Stimulated activated CD8-positive, alpha-beta memory T cell treated with anti-CD3 and anti-CD28 coated beads, Interleukin-15, amount 100 ng/mL, for 1 hour (primary cell): ENCODE data around the gene BCL2A1.
"Not testable (repeated sequence)": the region's sequence is repeated elsewhere in the genome, so short reads cannot be mapped to it uniquely, and the experiment has no call there.

Experiments
- DNase-seq: peaks from one replicate; pipeline ENCODE4 v3.0.0-alpha.2; 2020; ENCODE audit warnings: low read depth

Gene BCL2A1

GRCh38 chr15:79922512-79923078, 48.4 kb downstream of the BCL2A1 start:
- no peak for DNase-seq

DNA sequence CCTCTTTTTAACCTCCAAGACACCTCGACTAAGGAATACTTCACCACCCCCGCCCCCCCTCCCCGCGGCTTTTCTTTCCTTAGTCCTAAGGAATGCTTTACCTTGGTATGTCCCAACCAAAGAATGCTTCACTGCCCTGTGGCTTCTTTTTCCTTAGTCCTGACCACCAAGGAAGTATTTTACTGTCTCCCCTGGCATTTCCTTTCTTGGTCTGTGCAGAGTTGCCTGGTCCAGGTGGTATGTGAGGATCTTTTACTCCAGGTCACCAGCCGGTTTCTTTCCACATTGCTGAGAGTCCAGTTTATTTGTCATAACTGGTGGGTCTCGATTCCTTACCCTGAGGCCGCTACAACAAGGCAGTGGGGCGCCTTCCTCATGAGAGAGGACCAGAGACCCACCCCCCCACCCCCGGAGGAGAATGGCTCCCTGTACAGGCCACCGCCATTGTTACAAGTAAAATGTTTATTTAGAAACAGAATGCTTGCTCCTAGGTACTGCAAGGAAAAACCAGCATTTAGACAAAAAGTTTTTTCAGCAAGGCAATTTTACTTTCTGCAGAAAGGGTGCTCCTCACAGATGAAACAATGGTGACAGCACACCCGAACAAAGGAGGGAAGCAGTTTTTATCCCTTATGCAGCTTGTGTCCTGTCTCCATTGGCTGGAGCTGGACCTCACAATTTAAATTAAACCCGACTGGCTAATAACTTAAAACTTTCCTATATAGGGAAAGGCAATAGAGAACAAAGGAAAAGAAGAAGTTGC, 51.1 kb downstream of the BCL2A1 start:
- no peak for DNase-seq

- no peak for DNase-seq
Measured at GRCh38 chr15:79919090-79919748, 51.8 kb downstream of the BCL2A1 start.

DNA sequence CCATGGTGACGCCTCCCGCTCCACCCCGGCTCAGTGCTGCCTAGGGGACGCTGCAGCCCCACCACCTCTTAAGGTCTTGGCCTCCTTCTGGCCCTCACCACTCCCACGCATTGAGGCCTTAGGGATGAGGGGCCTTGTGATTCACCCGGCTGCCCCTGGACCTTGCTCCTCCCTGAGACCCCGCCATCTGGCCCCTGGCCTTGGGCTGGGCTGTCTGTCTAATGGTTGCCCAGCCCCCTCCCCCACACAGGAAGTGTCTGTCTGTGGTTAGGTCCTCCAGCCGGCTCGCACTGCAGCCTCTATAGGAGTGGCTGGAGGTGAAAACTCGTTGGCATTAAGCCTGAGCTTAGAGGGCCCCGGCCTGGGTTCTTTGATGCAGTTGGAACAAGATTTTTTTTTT, 52.7 kb downstream of the BCL2A1 start:
- no peak for DNase-seq

DNA sequence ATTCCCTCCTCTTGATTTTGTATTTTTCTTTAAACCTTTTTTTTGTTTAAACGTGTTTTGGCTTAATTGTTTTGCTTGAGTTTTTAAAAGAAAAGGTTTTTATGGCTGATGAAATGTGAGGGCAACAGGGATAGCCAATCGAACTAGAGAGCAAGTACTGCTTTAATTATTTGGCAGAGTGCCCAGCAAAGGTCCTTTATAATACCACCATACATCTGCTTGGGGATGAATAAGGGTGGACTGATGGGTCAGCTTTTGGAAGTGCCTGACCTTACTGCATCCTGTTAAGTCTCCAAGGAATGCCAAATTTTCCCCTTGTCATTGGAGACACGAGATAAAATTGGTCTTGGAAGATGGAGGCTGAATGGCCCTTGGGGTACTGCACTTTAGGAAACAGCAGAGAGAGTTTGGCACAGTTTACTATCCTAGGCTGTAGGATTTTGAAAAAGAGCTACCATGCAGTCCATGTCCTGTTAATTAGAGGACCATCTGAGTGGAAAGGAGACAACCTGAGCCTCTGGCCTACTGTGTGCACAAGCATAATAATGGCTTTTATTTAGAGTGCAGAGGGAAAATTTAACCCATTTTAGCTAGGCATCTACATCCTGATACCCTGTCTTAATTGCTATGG, 54.4 kb downstream of the BCL2A1 start:
- DNase-seq, result no peak

DNA sequence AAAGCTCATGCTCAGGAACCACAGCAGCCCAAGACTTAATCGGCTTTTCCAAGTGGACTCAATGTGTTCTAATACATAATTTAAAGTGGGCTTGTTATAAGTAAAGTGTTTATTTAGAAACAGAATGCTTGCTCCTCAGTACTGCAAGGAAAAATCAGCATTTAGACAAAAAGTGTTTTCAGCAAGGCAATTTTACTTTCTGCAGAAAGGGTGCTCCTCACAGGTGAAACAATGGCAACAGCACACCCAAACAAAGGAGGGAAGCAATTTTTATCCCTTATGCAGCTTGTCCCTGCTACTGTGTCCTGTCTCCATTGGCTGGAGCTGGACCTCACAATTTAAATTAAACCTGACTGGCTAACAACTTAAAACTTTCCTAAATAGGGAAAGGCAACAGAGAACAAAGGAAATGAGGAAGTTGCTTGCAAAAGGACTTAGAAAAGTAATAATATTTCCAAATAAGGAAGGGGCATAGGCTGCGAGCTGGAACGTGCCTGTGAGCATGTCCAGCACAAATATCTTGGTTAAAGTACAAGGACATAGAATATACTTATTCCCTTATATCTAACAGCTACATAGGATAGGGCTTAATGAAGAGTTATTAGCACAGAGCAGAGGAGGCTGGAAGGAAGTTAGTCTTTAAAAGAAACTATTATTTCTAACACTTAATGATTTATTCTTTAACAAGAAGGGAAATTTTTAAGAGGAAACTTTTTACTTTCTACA, 55.1 kb downstream of the BCL2A1 start:
- DNase-seq, result not testable (repeated sequence)

DNA sequence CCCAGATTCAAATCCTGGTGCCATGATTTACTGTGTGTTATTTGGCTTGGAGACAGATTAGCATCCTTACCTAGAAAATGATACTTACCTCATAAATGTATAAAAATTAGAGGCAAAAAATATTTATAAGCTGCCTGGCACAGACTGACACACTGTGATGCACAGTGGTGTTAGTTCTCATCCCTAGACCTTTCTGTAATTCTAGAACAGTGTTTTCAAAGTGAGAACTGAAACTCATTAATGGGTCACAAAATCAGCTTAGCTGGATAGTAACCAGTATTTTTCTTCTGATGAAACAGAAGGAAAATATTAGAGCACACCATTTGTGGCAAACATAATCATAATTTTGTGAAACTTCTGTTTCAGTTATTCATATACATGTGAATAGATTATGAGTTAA, 56.3 kb downstream of the BCL2A1 start:
- DNase-seq, result no peak
